Karpas-422 (cell line): ENCODE data around the gene CLINT1. TPM values are rescaled to one million over a fixed set of nuclear protein-coding genes. Genes with fewer than 3 reads are reported as not detected.

Experiments
- small RNA-seq: library from RNA; depleted of rRNA; stranded (forward); fragments of <200 nt; gene quantifications from one replicate; pipeline ENCODE3, GENCODE V24; 2014
- total RNA-seq: library from RNA; depleted of rRNA; stranded (reverse); fragments of >200 nt; shearing (Covaris generic); gene quantifications from 2 replicates; pipeline ENCODE4 v1.2.3, GENCODE V29; 2014; ENCODE audit warnings: low replicate concordance; rRNA removed

The CLINT1 gene
- total RNA-seq, 1 experiment from 2014 or later, result 87.7 TPM

Small RNA genes within 50 kb of the gene (small RNA-seq; reads per million reads assigned to genes)
- not detected for gene AC026407.1
- not detected for gene RNU6-260P

Other genes starting within 250 kb of the CLINT1 start
- not detected in 2 replicates for gene SOX30, start 206.7 kb downstream of the CLINT1 start, total RNA-seq
- not detected in 2 replicates for gene C5orf52, start 187.6 kb downstream of the CLINT1 start, total RNA-seq
- gene THG1L, start 127.7 kb downstream of the CLINT1 start, total RNA-seq, result 18.6 and 25.1 TPM in 2 replicates
- 5.7 and 6.5 TPM in 2 replicates for gene LSM11, start 115.4 kb downstream of the CLINT1 start, total RNA-seq